Fibroblast of villous mesenchyme (primary cell): ENCODE results near the gene PXDN. TPM values are rescaled to one million over a fixed set of nuclear protein-coding genes. Genes with fewer than 3 reads are reported as not detected.

Experiments used
- DNase-seq: peaks from one replicate; pipeline ENCODE4 v3.0.0-alpha.2; 2010; ENCODE audit warnings: low read depth
- H3K4me3 ChIP-seq: 2 replicates; pipeline ENCODE4 v1.5.1; 2011; ENCODE audit warnings: low read depth, mild to moderate bottlenecking, low read length
- CTCF ChIP-seq: IDR thresholded peaks from 2 replicates; pipeline ENCODE4 v1.5.1; 2012; ENCODE audit warnings: low read depth, mild to moderate bottlenecking, low read length; ENCODE audit not compliant: insufficient read depth
- total RNA-seq: library from RNA; depleted of rRNA; stranded (reverse); fragments of >200 nt; gene quantifications from 2 replicates; pipeline ENCODE4 v1.2.3, GENCODE V29; 2012

PXDN gene
- total RNA-seq, 1 donor: 296 TPM

GRCh38 chr2:1678609-1679008 is 65.7 kb downstream of the PXDN start:
- H3K4me3 ChIP-seq: no peak overlapping the region
- TF ChIP-seq CTCF: no peak
- no peak for DNase-seq

GRCh38 chr2:1677821-1678165 is 66.5 kb downstream of the PXDN start:
- DNase-seq: no peak
- no peak overlapping the region for H3K4me3 ChIP-seq
- no peak for TF ChIP-seq CTCF

GRCh38 chr2:1676913-1677820 is 67.1 kb downstream of the PXDN start:
- TF ChIP-seq CTCF: no peak
- DNase-seq: no peak

GRCh38 chr2:1676091-1676912 is 68.0 kb downstream of the PXDN start:
- H3K4me3 ChIP-seq: no peak overlapping the region
- no peak for DNase-seq
- no peak for TF ChIP-seq CTCF

More at GRCh38 chr2:1676913-1677820, 67.1 kb downstream of the PXDN start:
- H3K4me3 ChIP-seq: no peak overlapping the region

- no peak overlapping the region for H3K4me3 ChIP-seq
- peak; percentile 85 for DNase-seq
- peak; percentile 69 for TF ChIP-seq CTCF
Measured at GRCh38 chr2:1675633-1676032, 68.7 kb downstream of the PXDN start.

- H3K4me3 ChIP-seq: no peak overlapping the region
- DNase-seq: no peak
- TF ChIP-seq CTCF: no peak
Measured at GRCh38 chr2:1674766-1675397, 69.4 kb downstream of the PXDN start.
